Fibroblast of the aortic adventitia (primary cell): ENCODE data around the gene KCND2. TPM values are rescaled to one million over a fixed set of nuclear protein-coding genes. Genes with fewer than 3 reads are reported as not detected.

Experiments used
- DNase-seq: peaks from one replicate; pipeline ENCODE4 v3.0.0-alpha.2; 2010; ENCODE audit warnings: low read depth
- H3K4me3 ChIP-seq: 2 replicates; pipeline ENCODE4 v1.5.1; 2011; ENCODE audit warnings: low read depth, mild to moderate bottlenecking, control low read depth, low read length, moderate library complexity
- CTCF ChIP-seq: IDR thresholded peaks from 2 replicates; pipeline ENCODE4 v1.5.1; 2011; ENCODE audit warnings: mild to moderate bottlenecking, low read length, control low read depth, inconsistent platforms; ENCODE audit not compliant: insufficient read depth
- total RNA-seq: library from RNA; depleted of rRNA; stranded (reverse); fragments of >200 nt; gene quantifications from 2 replicates; pipeline ENCODE4 v1.2.3, GENCODE V29; 2012; ENCODE audit warnings: low replicate concordance

Gene KCND2
- total RNA-seq, 1 donor, result 11.3 TPM

GRCh38 chr7:120645966-120646365 is 373.0 kb downstream of the KCND2 start:
- no peak overlapping the region for H3K4me3 ChIP-seq
- no peak for DNase-seq
- no peak for TF ChIP-seq CTCF

- no peak for TF ChIP-seq CTCF
- DNase-seq, result no peak
- H3K4me3 ChIP-seq, result no peak overlapping the region
Measured at GRCh38 chr7:120654241-120654640, 381.3 kb downstream of the KCND2 start.

GRCh38 chr7:120658516-120658915 is 385.5 kb downstream of the KCND2 start:
- no peak for DNase-seq
- H3K4me3 ChIP-seq, result no peak overlapping the region
- TF ChIP-seq CTCF, result no peak

- no peak for TF ChIP-seq CTCF
- peak; percentile 74 for DNase-seq
- no peak overlapping the region for H3K4me3 ChIP-seq
Measured at GRCh38 chr7:120662291-120662690, 389.3 kb downstream of the KCND2 start.

GRCh38 chr7:120665068-120665467 is 392.1 kb downstream of the KCND2 start:
- no peak for TF ChIP-seq CTCF
- DNase-seq, result no peak

GRCh38 chr7:120675076-120675475 is 402.1 kb downstream of the KCND2 start:
- no peak for DNase-seq
- no peak for TF ChIP-seq CTCF
- no peak overlapping the region for H3K4me3 ChIP-seq

More at GRCh38 chr7:120665068-120665467, 392.1 kb downstream of the KCND2 start:
- H3K4me3 ChIP-seq, result no peak overlapping the region

GRCh38 chr7:120677535-120677934 is 404.6 kb downstream of the KCND2 start:
- no peak for DNase-seq
- TF ChIP-seq CTCF, result no peak
- H3K4me3 ChIP-seq, result no peak overlapping the region
